WTC11 (cell line): ENCODE measurements around the gene KRT36. TPM values are rescaled to one million over a fixed set of nuclear protein-coding genes. Genes with fewer than 3 reads are reported as not detected.
A peak's percentile ranks its signal among the peaks of the same experiment; 100 is the strongest.

Experiments
- ATAC-seq: fragments of 200-7000 bp; cut with Tn5 transposase; 2 replicates; pipeline ENCODE4 v1.10.0; 2021; ENCODE audit warnings: mild to moderate bottlenecking, moderate library complexity
- CTCF ChIA-PET: fragments of 300-600 bp; sonication (Branson Sonifier 250); formaldehyde crosslinking; loops from one replicate; lab custom pipeline; 2021; ENCODE audit warnings: antibody characterized with exemption; lab: Charles Lee
- POLR2A ChIA-PET: fragments of 350-600 bp; sonication (Branson Sonifier 250); formaldehyde crosslinking; loops from one replicate; lab custom pipeline; 2021; ENCODE audit warnings: antibody characterized with exemption; lab: Charles Lee
- DNase-seq: peaks from one replicate; pipeline ENCODE4 v3.0.0; 2021; ENCODE audit warnings: low spot score
- H3K27ac Mint-ChIP-seq: 2 replicates; pipeline ENCODE4 v1.8.0; 2021; ENCODE audit warnings: mixed read lengths
- H3K27me3 Mint-ChIP-seq: 2 replicates; pipeline ENCODE4 v1.8.0; 2021; ENCODE audit warnings: low read depth, mild to moderate bottlenecking, moderate library complexity, mixed read lengths
- H3K36me3 Mint-ChIP-seq: 2 replicates; pipeline ENCODE4 v1.8.0; 2021; ENCODE audit warnings: mixed read lengths
- H3K4me1 Mint-ChIP-seq: 2 replicates; pipeline ENCODE4 v1.8.0; 2022; ENCODE audit warnings: mixed read lengths
- H3K4me3 Mint-ChIP-seq: 2 replicates; pipeline ENCODE4 v1.8.0; 2021; ENCODE audit warnings: mild to moderate bottlenecking, moderate library complexity, mixed read lengths
- H3K9me3 Mint-ChIP-seq: 2 replicates; pipeline ENCODE4 v1.8.0; 2021; ENCODE audit warnings: mixed read lengths
- AR ChIP-seq: fragments of 250-450 bp; sonication (Bioruptor Pico); IDR thresholded peaks from 2 replicates; pipeline ENCODE4 v1.9.0; 2021; ENCODE audit warnings: mild to moderate bottlenecking
- ARID4B ChIP-seq: sonication (generic); formaldehyde crosslinking; IDR thresholded peaks from 2 replicates; pipeline ENCODE4 v1.8.0; 2023; ENCODE audit warnings: missing genetic modification reagents, mild to moderate bottlenecking, borderline replicate concordance
- ATF3 ChIP-seq: sonication (generic); formaldehyde crosslinking; conservative IDR thresholded peaks from 2 replicates; pipeline ENCODE4 v1.8.1; 2022; ENCODE audit warnings: mild to moderate bottlenecking, missing genetic modification reagents
- E2F1 ChIP-seq: sonication (generic); formaldehyde crosslinking; IDR thresholded peaks from 2 replicates; pipeline ENCODE4 v1.8.0; 2022; ENCODE audit warnings: mild to moderate bottlenecking, missing genetic modification reagents
- KAT7 ChIP-seq: sonication (generic); formaldehyde crosslinking; IDR thresholded peaks from 2 replicates; pipeline ENCODE4 v1.8.1; 2023; ENCODE audit warnings: missing genetic modification reagents, mild to moderate bottlenecking, borderline replicate concordance
- PRRX2 ChIP-seq: fragments of 250-450 bp; sonication (Bioruptor Pico); IDR thresholded peaks from 2 replicates; pipeline ENCODE4 v1.8.0; 2021; ENCODE audit warnings: mild to moderate bottlenecking
- SP1 ChIP-seq: sonication (generic); formaldehyde crosslinking; conservative IDR thresholded peaks from 2 replicates; pipeline ENCODE4 v1.8.1; 2022; ENCODE audit warnings: missing genetic modification reagents
- TP53 ChIP-seq: sonication (generic); formaldehyde crosslinking; IDR thresholded peaks from 2 replicates; pipeline ENCODE4 v1.8.1; 2023; ENCODE audit warnings: mild to moderate bottlenecking, missing genetic modification reagents
- ZNF232 ChIP-seq: sonication (generic); formaldehyde crosslinking; IDR thresholded peaks from 2 replicates; pipeline ENCODE4 v1.8.0; 2022; ENCODE audit warnings: mild to moderate bottlenecking, missing genetic modification reagents
- ZNF263 ChIP-seq: sonication (generic); formaldehyde crosslinking; IDR thresholded peaks from 2 replicates; pipeline ENCODE4 v1.8.1; 2022; ENCODE audit warnings: low read depth, mild to moderate bottlenecking, moderate library complexity, missing genetic modification reagents
- ZNF423 ChIP-seq: fragments of 250-450 bp; sonication (Bioruptor Pico); IDR thresholded peaks from 2 replicates; pipeline ENCODE4 v2.1.2; 2022; ENCODE audit warnings: mild to moderate bottlenecking, moderate library complexity
- ZNF512 ChIP-seq: sonication (generic); formaldehyde crosslinking; IDR thresholded peaks from 2 replicates; pipeline ENCODE4 v1.8.1; 2022; ENCODE audit warnings: missing genetic modification reagents, borderline replicate concordance
- total RNA-seq: library from RNA; stranded (reverse); gene quantifications from 3 replicates; pipeline ENCODE4 v1.2.3, GENCODE V29; 2021
- TF ChIP-seq, protein P1 (sequence below): sonication (generic); formaldehyde crosslinking; IDR thresholded peaks from 2 replicates; pipeline ENCODE4 v1.8.0; 2023; ENCODE audit warnings: missing genetic modification reagents
- TF ChIP-seq, protein P2 (sequence below): sonication (generic); formaldehyde crosslinking; IDR thresholded peaks from 2 replicates; pipeline ENCODE4 v1.8.1; 2022; ENCODE audit warnings: low read depth, mild to moderate bottlenecking, moderate library complexity, missing genetic modification reagents, borderline replicate concordance
- TF ChIP-seq, protein P3 (sequence below): sonication (generic); formaldehyde crosslinking; IDR thresholded peaks from 2 replicates; pipeline ENCODE4 v1.8.1; 2023; ENCODE audit warnings: mild to moderate bottlenecking, missing genetic modification reagents

Gene KRT36
- total RNA-seq, 1 experiment from 2014 or later, result not detected

GRCh38 chr17:41486316-41486715 is 3.4 kb downstream of the KRT36 start:
- H3K36me3 Mint-ChIP-seq, result no peaks in the 10 kb centered on the region
- H3K9me3 Mint-ChIP-seq, result no peaks in the 10 kb centered on the region
- ATAC-seq, result no peak
- no peaks in the 10 kb centered on the region for H3K4me1 Mint-ChIP-seq
- CTCF ChIA-PET, result interaction anchor here (0.6 to 10.9 kb wide), 28 partner anchors 9 to 181 kb away, joined by 3 to 160 read pairs (median 6); partner anchors contain the start of gene KRT19
- peaks cover 17% of the 10 kb centered on the region for H3K27me3 Mint-ChIP-seq
- POLR2A ChIA-PET, result interaction anchor here (1.4 kb wide), 1 partner anchor 42 kb away, joined by 3 read pairs; the partner anchor contains the start of gene KRT19
- TF ChIP-seq ZNF512 (no peak), E2F1 (CRISPR knock-in tag) (peak; percentile 2; the same call in 1 of the 2 replicates)
- TF ChIP-seq, protein P1, sequence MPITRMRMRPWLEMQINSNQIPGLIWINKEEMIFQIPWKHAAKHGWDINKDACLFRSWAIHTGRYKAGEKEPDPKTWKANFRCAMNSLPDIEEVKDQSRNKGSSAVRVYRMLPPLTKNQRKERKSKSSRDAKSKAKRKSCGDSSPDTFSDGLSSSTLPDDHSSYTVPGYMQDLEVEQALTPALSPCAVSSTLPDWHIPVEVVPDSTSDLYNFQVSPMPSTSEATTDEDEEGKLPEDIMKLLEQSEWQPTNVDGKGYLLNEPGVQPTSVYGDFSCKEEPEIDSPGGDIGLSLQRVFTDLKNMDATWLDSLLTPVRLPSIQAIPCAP (CRISPR knock-in tag), result no peak
- TF ChIP-seq, all 79 proteins: peak for 1
- no peak for DNase-seq
- Mint-ChIP-seq H3K4me3 (no peak overlapping the region), H3K27ac (no peak overlapping the region)

- ATAC-seq (no peak), DNase-seq (no peak)
- ChIA-PET CTCF (interaction anchor here (0.6 to 10.9 kb wide), 6 partner anchors 10 to 1481 kb away, joined by 3 to 160 read pairs (median 18); partner anchors contain the start of gene KRT19), POLR2A (no interaction called here)
- Mint-ChIP-seq H3K27ac (no peak overlapping the region), H3K4me3 (no peak overlapping the region), H3K9me3 (no peaks in the 10 kb centered on the region), H3K27me3 (peaks cover 17% of the 10 kb centered on the region), H3K4me1 (no peaks in the 10 kb centered on the region), H3K36me3 (no peaks in the 10 kb centered on the region)
- TF ChIP-seq ARID4B (CRISPR knock-in tag), result no peak
- TF ChIP-seq, protein P2, sequence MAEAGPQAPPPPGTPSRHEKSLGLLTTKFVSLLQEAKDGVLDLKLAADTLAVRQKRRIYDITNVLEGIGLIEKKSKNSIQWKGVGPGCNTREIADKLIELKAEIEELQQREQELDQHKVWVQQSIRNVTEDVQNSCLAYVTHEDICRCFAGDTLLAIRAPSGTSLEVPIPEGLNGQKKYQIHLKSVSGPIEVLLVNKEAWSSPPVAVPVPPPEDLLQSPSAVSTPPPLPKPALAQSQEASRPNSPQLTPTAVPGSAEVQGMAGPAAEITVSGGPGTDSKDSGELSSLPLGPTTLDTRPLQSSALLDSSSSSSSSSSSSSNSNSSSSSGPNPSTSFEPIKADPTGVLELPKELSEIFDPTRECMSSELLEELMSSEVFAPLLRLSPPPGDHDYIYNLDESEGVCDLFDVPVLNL (CRISPR knock-in tag), result no peak
- no peak for TF ChIP-seq ZNF232 (CRISPR knock-in tag)
- TF ChIP-seq ZNF423 (CRISPR knock-in tag), result no peak
- TF ChIP-seq SP1 (CRISPR knock-in tag), result no peak
- no peak for TF ChIP-seq ATF3
- no peak for TF ChIP-seq ZNF263 (CRISPR knock-in tag)
- no peak for TF ChIP-seq TP53 (CRISPR knock-in tag)
- TF ChIP-seq PRRX2 (CRISPR knock-in tag), result no peak
- TF ChIP-seq, protein P3, sequence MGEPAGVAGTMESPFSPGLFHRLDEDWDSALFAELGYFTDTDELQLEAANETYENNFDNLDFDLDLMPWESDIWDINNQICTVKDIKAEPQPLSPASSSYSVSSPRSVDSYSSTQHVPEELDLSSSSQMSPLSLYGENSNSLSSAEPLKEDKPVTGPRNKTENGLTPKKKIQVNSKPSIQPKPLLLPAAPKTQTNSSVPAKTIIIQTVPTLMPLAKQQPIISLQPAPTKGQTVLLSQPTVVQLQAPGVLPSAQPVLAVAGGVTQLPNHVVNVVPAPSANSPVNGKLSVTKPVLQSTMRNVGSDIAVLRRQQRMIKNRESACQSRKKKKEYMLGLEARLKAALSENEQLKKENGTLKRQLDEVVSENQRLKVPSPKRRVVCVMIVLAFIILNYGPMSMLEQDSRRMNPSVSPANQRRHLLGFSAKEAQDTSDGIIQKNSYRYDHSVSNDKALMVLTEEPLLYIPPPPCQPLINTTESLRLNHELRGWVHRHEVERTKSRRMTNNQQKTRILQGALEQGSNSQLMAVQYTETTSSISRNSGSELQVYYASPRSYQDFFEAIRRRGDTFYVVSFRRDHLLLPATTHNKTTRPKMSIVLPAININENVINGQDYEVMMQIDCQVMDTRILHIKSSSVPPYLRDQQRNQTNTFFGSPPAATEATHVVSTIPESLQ (CRISPR knock-in tag), result no peak
- no peak for TF ChIP-seq AR (CRISPR knock-in tag)
- no peak for TF ChIP-seq KAT7
Observed at GRCh38 chr17:41484920-41485904, 4.5 kb downstream of the KRT36 start.
